ENCODE measurements around the gene RNF40. TPM values are rescaled to one million over a fixed set of nuclear protein-coding genes. Genes with fewer than 3 reads are reported as not detected.

RNF40 gene
- total RNA-seq, 1 donor from 2014 or later: 94.6 TPM

DNA sequence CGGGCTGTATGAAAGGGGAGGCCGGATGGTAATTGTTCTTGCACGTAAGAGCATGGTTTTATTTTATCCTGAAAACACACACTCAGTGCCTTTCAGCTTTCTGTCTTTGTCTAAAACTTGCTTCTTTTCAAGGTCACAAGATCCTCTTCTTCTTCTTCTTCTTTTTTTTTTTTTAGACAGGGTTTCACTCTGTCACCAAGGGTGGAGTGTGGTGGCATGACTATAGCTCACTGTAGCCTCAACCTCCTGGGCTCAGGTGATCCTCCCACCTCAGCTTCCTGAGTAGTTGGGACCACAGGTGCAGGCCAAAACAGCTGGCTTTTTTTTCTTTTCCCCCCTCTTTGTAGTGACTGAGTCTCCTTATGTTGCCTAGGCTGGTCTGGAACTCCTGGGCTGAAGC lies 40.8 kb downstream of the RNF40 start:
- Histone ChIP-seq H4K20me1 (ENCODE audit: insufficient read depth, low read length) (no peaks in the 10 kb centered on the region), H3K36me3 (ENCODE audit: insufficient read depth, low read length) (no peaks in the 10 kb centered on the region), H3K9ac (ENCODE audit: low read length) (no peak overlapping the region), H3K27me3 (ENCODE audit: insufficient read depth, low read length) (no peaks in the 10 kb centered on the region), H3K4me2 (ENCODE audit: low read length) (no peak overlapping the region), H3K9me3 (ENCODE audit: insufficient read depth, low read depth, low read length) (no peaks in the 10 kb centered on the region), H3K4me1 (ENCODE audit: insufficient read depth, low read length) (peaks cover 12% of the 10 kb centered on the region), H3K4me3 (ENCODE audit: insufficient read depth, low read depth, low read length) (no peak overlapping the region), H3K79me2 (ENCODE audit: insufficient read depth, low read length) (no peaks in the 10 kb centered on the region), H2AFZ (ENCODE audit: low read depth, low read length) (no peak overlapping the region), H3K27ac (ENCODE audit: low read depth, low read length) (no peak overlapping the region)
- H3K27me3 Mint-ChIP-seq (ENCODE audit: low read depth, unreplicated experiment): peaks cover 14% of the 10 kb centered on the region
- H3K36me3 Mint-ChIP-seq (ENCODE audit: low read depth, unreplicated experiment): no peaks in the 10 kb centered on the region
- no peak for FAIRE-seq
- no peaks in the 10 kb centered on the region for H3K9me3 Mint-ChIP-seq (ENCODE audit: unreplicated experiment)
- peaks cover 8% of the 10 kb centered on the region for H3K4me1 Mint-ChIP-seq (ENCODE audit: low read depth, unreplicated experiment)
- peak overlapping the region; percentile 7 for H3K27ac Mint-ChIP-seq (ENCODE audit: unreplicated experiment)
- no peak for DNase-seq (ENCODE audit: low read depth)
- TF ChIP-seq EZH2 (IDR thresholded peaks at IDR 0.05; ENCODE audit: insufficient read depth, low read length): no peak
- TF ChIP-seq, protein P1, sequence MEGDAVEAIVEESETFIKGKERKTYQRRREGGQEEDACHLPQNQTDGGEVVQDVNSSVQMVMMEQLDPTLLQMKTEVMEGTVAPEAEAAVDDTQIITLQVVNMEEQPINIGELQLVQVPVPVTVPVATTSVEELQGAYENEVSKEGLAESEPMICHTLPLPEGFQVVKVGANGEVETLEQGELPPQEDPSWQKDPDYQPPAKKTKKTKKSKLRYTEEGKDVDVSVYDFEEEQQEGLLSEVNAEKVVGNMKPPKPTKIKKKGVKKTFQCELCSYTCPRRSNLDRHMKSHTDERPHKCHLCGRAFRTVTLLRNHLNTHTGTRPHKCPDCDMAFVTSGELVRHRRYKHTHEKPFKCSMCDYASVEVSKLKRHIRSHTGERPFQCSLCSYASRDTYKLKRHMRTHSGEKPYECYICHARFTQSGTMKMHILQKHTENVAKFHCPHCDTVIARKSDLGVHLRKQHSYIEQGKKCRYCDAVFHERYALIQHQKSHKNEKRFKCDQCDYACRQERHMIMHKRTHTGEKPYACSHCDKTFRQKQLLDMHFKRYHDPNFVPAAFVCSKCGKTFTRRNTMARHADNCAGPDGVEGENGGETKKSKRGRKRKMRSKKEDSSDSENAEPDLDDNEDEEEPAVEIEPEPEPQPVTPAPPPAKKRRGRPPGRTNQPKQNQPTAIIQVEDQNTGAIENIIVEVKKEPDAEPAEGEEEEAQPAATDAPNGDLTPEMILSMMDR (IDR thresholded peaks at IDR 0.05; ENCODE audit: insufficient read depth, low read depth, low read length): no peak
- no peak overlapping the region for H3K4me3 Mint-ChIP-seq (ENCODE audit: unreplicated experiment)

DNA sequence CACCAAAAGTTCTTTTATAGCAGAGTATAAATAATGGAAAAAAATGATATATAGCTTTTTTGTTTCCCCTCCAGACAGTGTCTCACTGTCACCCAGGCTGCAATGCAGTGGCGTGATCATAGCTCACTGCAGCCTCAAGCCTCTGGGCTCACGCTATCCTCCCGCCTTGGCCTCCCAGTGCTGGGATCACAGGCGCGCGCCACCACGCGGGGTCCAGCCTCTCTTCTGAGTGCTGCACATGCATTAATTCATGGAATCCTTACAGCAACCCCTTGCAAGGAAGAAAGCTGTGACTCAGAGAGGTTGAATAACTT lies 42.9 kb downstream of the RNF40 start:
- Histone ChIP-seq H3K4me1 (ENCODE audit: insufficient read depth, low read length) (peaks cover 12% of the 10 kb centered on the region), H3K27ac (ENCODE audit: low read depth, low read length) (peak overlapping the region; percentile 70), H2AFZ (ENCODE audit: low read depth, low read length) (peak overlapping the region; percentile 91), H3K36me3 (ENCODE audit: insufficient read depth, low read length) (no peaks in the 10 kb centered on the region), H3K9ac (ENCODE audit: low read length) (peak overlapping the region; percentile 88), H3K27me3 (ENCODE audit: insufficient read depth, low read length) (no peaks in the 10 kb centered on the region), H3K79me2 (ENCODE audit: insufficient read depth, low read length) (no peaks in the 10 kb centered on the region), H4K20me1 (ENCODE audit: insufficient read depth, low read length) (no peaks in the 10 kb centered on the region), H3K4me3 (ENCODE audit: insufficient read depth, low read depth, low read length) (peak overlapping the region; percentile 70), H3K9me3 (ENCODE audit: insufficient read depth, low read depth, low read length) (no peaks in the 10 kb centered on the region), H3K4me2 (ENCODE audit: low read length) (peak overlapping the region; percentile 97)
- no peak for TF ChIP-seq EZH2 (IDR thresholded peaks at IDR 0.05; ENCODE audit: insufficient read depth, low read length)
- TF ChIP-seq, protein P1 (IDR thresholded peaks at IDR 0.05; ENCODE audit: insufficient read depth, low read depth, low read length): no peak
- DNase-seq (ENCODE audit: low read depth): no peak
- Mint-ChIP-seq H3K4me3 (ENCODE audit: unreplicated experiment) (peak overlapping the region; percentile 86), H3K36me3 (ENCODE audit: low read depth, unreplicated experiment) (no peaks in the 10 kb centered on the region), H3K27ac (ENCODE audit: unreplicated experiment) (peak overlapping the region; percentile 62), H3K4me1 (ENCODE audit: low read depth, unreplicated experiment) (peaks cover 8% of the 10 kb centered on the region), H3K27me3 (ENCODE audit: low read depth, unreplicated experiment) (peaks cover 14% of the 10 kb centered on the region), H3K9me3 (ENCODE audit: unreplicated experiment) (no peaks in the 10 kb centered on the region)
- no peak for FAIRE-seq

DNA sequence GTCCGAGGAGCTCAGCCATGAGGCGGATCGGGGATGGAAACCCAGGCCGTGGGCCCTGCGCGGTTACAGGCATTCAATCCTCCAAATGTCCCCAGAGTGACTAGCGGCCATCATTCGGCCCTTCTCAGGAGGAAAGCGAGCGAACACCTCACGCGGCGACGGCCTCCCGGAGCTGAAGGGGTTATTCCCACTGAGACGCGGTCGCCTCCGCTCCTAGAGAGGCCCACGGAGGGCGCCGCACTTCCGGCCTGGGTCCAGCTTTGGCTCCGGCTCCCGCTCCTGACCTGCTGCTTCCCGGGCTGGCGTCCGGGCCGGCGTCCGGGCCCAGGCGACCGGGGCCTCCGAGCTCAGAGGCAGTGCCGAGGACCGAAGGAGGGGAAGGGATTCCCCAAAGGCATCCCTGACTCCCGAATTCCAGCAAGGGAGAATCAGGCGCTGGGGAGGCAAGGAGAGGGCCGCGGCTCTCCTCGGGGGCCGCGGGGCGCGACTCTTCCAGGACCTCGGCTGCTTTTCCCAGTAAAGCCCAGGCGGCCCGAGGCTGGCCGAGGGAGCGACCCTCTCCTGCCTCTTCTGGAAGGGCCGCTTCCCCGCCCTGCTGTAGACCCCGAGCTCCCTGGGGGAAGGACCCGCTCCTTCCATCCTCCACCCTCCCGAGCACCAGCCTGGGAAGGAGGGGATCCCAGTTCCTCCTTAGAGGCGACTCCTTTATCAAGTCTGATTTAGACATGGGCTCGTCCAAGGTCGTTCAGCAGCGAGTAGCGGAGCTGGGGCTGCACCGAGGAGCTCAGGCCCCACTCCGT lies 43.4 kb downstream of the RNF40 start:
- peaks cover 8% of the 10 kb centered on the region for H3K4me1 Mint-ChIP-seq (ENCODE audit: low read depth, unreplicated experiment)
- peak overlapping the region; percentile 70 for H3K4me3 ChIP-seq (ENCODE audit: insufficient read depth, low read depth, low read length)

More for the DNA sequence above, 43.4 kb downstream of the RNF40 start:
- H3K27ac ChIP-seq (ENCODE audit: low read depth, low read length): peak overlapping the region; percentile 70
- no peaks in the 10 kb centered on the region for H3K36me3 ChIP-seq (ENCODE audit: insufficient read depth, low read length)
- no peaks in the 10 kb centered on the region for H4K20me1 ChIP-seq (ENCODE audit: insufficient read depth, low read length)
- FAIRE-seq: no peak
- H3K9me3 Mint-ChIP-seq (ENCODE audit: unreplicated experiment): no peaks in the 10 kb centered on the region
- H3K27me3 ChIP-seq (ENCODE audit: insufficient read depth, low read length): no peaks in the 10 kb centered on the region
- H3K79me2 ChIP-seq (ENCODE audit: insufficient read depth, low read length): no peaks in the 10 kb centered on the region
- no peaks in the 10 kb centered on the region for H3K9me3 ChIP-seq (ENCODE audit: insufficient read depth, low read depth, low read length)
- no peaks in the 10 kb centered on the region for H3K36me3 Mint-ChIP-seq (ENCODE audit: low read depth, unreplicated experiment)
- peak; percentile 66 for DNase-seq (ENCODE audit: low read depth)
- peak overlapping the region; percentile 62 for H3K27ac Mint-ChIP-seq (ENCODE audit: unreplicated experiment)
- H2AFZ ChIP-seq (ENCODE audit: low read depth, low read length): peak overlapping the region; percentile 91
- peaks cover 11% of the 10 kb centered on the region for H3K27me3 Mint-ChIP-seq (ENCODE audit: low read depth, unreplicated experiment)
- peak overlapping the region; percentile 97 for H3K4me2 ChIP-seq (ENCODE audit: low read length)
- peak overlapping the region; percentile 88 for H3K9ac ChIP-seq (ENCODE audit: low read length)
- TF ChIP-seq EZH2 (IDR thresholded peaks at IDR 0.05; ENCODE audit: insufficient read depth, low read length): no peak
- TF ChIP-seq, protein P1 (IDR thresholded peaks at IDR 0.05; ENCODE audit: insufficient read depth, low read depth, low read length): no peak
- H3K4me1 ChIP-seq (ENCODE audit: insufficient read depth, low read length): peaks cover 12% of the 10 kb centered on the region
- peak overlapping the region; percentile 86 for H3K4me3 Mint-ChIP-seq (ENCODE audit: unreplicated experiment)
